Measurements from ENCODE around the gene ZNF217. TPM values are rescaled to one million over a fixed set of nuclear protein-coding genes. Genes with fewer than 3 reads are reported as not detected.
"Not testable (repeated sequence)": the region's sequence is repeated elsewhere in the genome, so short reads cannot be mapped to it uniquely, and the experiment has no call there.

The ZNF217 gene
- polyA plus RNA-seq, 1 experiment = 16.6 TPM

DNA sequence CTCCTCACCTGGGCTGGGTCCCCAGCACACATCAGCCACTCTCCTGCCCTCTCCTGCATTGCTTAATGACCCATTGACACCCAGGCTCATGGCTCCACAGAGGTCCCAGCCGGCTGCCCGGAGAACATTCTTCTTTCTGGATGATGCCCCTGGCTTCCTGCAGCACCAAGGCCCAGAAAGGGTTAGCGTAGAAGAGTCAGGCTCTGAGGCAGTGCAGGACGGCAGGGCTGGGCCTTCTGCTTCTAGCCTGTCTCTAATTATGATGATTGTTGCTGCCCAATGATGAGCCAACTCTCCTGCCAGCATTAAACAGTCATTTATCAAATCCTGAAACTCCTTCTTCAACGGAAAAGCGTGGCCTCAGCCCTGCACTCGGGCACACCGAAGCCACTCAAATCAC lies 66.4 kb downstream of the ZNF217 start:
- TF ChIP-seq, protein P1, sequence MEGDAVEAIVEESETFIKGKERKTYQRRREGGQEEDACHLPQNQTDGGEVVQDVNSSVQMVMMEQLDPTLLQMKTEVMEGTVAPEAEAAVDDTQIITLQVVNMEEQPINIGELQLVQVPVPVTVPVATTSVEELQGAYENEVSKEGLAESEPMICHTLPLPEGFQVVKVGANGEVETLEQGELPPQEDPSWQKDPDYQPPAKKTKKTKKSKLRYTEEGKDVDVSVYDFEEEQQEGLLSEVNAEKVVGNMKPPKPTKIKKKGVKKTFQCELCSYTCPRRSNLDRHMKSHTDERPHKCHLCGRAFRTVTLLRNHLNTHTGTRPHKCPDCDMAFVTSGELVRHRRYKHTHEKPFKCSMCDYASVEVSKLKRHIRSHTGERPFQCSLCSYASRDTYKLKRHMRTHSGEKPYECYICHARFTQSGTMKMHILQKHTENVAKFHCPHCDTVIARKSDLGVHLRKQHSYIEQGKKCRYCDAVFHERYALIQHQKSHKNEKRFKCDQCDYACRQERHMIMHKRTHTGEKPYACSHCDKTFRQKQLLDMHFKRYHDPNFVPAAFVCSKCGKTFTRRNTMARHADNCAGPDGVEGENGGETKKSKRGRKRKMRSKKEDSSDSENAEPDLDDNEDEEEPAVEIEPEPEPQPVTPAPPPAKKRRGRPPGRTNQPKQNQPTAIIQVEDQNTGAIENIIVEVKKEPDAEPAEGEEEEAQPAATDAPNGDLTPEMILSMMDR (IDR thresholded peaks at IDR 0.05; ENCODE audit: low read depth, low read length) = no peak

DNA sequence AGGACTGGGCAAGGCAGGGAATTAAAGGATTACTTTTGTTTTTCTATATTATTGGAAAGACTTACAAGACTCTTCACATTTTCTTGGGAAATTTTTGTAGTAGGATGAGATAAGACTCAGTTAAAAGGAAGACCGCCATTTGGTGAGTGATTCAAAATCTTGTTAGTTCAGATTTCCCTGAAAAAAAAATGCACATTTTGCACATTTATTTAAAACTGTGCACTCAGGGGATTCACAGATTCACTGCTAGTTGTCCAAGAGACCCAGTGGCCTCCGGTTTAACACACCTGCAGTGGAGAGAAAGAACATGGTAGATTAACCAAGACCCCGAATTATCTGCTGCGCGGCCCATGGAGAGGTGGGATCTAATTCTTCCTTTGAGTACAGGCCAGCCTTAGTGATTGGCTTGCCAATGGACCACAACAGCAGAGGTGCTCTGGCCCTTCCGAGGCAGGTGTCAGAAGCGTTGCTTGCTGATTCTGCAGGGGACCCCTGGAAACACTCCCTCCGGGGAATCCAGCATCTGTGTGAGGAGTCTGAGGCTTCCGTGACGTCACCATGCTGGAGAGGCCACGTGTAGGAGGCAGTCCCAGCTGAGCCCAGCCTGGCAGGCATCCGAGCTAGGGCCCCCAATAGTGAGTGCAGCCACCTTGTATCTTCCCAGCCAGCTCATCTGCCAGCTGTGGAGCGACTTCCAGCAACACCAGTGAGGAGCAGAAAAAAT lies 68.9 kb downstream of the ZNF217 start:
- ChIA-PET POLR2A (no interaction called here), CTCF (no interaction called here)
- TF ChIP-seq, protein P1 (IDR thresholded peaks at IDR 0.05; ENCODE audit: low read depth, low read length) = no peak
- Histone ChIP-seq H3K27ac (ENCODE audit: low read depth, low read length) (no peak overlapping the region), H3K4me3 (ENCODE audit: low read depth, low read length) (no peak overlapping the region), H3K27me3 (ENCODE audit: control insufficient read depth, insufficient read depth, low read length) (no peaks in the 10 kb centered on the region), H3K9me3 (ENCODE audit: control insufficient read depth, insufficient read depth, low read length) (no peaks in the 10 kb centered on the region)
- DNase-seq (ENCODE audit: low read depth, low spot score) = no peak

More for the DNA sequence above, 66.4 kb downstream of the ZNF217 start:
- H3K27me3 ChIP-seq (ENCODE audit: control insufficient read depth, insufficient read depth, low read length) = no peaks in the 10 kb centered on the region
- ChIA-PET POLR2A (no interaction called here), CTCF (interaction anchor here (0.8 kb wide), 1 partner anchor 21 kb away, joined by 3 read pairs; no protein-coding TSS in a partner anchor)
- no peak overlapping the region for H3K27ac ChIP-seq (ENCODE audit: low read depth, low read length)
- H3K4me3 ChIP-seq (ENCODE audit: low read depth, low read length) = no peak overlapping the region
- H3K9me3 ChIP-seq (ENCODE audit: control insufficient read depth, insufficient read depth, low read length) = no peaks in the 10 kb centered on the region
- no peak for DNase-seq (ENCODE audit: low read depth, low spot score)

DNA sequence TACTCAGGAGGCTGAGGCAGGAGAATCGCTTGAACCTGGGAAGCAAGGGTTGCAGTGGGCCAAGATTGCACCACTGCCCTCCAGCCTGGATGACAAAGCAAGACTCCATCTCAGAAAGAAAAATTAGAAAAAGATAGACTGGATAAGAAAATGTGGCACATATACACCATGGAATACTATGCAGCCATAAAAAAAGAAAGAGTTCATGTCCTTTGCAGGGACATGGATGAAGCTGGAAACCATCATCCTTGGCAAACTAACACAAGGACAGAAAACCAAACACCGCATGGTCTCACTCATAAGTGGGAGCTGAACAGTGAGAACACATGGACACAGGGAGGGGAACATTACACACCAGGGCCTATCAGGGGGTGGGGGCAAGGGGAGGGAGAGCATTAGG lies 70.0 kb downstream of the ZNF217 start:
- H3K27me3 ChIP-seq (ENCODE audit: control insufficient read depth, insufficient read depth, low read length); H3K9me3 ChIP-seq (ENCODE audit: control insufficient read depth, insufficient read depth, low read length); H3K4me3 ChIP-seq (ENCODE audit: low read depth, low read length); DNase-seq (ENCODE audit: low read depth, low spot score); H3K27ac ChIP-seq (ENCODE audit: low read depth, low read length); CTCF ChIA-PET; POLR2A ChIA-PET: not testable (repeated sequence)

DNA sequence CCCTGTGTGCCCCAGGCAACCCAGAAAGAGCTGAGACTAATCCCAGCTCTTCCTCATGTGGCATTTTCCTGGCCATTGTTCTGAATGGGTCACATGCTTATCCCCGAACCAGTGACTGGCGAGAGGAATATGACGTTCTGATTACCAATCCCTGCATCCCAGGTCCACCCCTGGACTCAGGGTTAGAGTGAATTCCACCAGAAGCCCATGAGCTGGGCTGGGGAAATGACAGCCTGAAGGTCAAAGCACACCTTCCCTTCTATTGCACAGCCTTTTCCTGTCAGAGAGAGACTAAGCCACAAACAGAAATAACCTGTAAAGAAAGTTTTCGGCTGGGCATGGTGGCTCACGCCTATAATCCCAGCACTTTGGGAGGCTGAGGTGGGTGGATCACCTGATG lies 70.9 kb downstream of the ZNF217 start:
- Histone ChIP-seq H3K27ac (ENCODE audit: low read depth, low read length) (no peak overlapping the region), H3K27me3 (ENCODE audit: control insufficient read depth, insufficient read depth, low read length) (no peaks in the 10 kb centered on the region), H3K9me3 (ENCODE audit: control insufficient read depth, insufficient read depth, low read length) (no peaks in the 10 kb centered on the region), H3K4me3 (ENCODE audit: low read depth, low read length) (no peak overlapping the region)
- no peak for DNase-seq (ENCODE audit: low read depth, low spot score)
- TF ChIP-seq, protein P1 (IDR thresholded peaks at IDR 0.05; ENCODE audit: low read depth, low read length) = no peak
- ChIA-PET CTCF (interaction anchor here (0.8 kb wide), 1 partner anchor 25 kb away, joined by 3 read pairs; no protein-coding TSS in a partner anchor), POLR2A (no interaction called here)

DNA sequence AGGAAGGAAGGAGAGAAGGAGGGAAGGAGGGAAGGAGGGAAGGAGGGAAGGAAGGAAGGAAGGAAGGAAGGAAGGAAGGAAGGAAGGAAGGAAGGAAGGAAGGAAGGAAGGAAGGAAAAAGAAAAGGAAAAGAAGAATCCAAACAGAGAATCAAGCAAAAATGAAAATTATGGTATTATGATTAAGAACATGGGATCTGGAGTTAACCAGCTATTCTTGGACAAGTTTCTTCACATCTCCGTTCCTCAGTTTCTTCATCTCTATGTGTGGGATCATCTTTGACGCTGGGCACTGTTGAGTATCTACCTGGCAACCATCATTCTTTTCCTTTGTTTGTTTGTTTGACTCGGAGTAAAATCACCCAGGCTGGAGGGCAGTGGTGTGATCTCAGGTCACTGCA lies 71.6 kb downstream of the ZNF217 start:
- Histone ChIP-seq H3K27ac (ENCODE audit: low read depth, low read length) (no peak overlapping the region), H3K27me3 (ENCODE audit: control insufficient read depth, insufficient read depth, low read length) (no peaks in the 10 kb centered on the region), H3K4me3 (ENCODE audit: low read depth, low read length) (no peak overlapping the region), H3K9me3 (ENCODE audit: control insufficient read depth, insufficient read depth, low read length) (no peaks in the 10 kb centered on the region)
- ChIA-PET POLR2A (no interaction called here), CTCF (no interaction called here)
- no peak for DNase-seq (ENCODE audit: low read depth, low spot score)
- TF ChIP-seq, protein P1 (IDR thresholded peaks at IDR 0.05; ENCODE audit: low read depth, low read length) = no peak

DNA sequence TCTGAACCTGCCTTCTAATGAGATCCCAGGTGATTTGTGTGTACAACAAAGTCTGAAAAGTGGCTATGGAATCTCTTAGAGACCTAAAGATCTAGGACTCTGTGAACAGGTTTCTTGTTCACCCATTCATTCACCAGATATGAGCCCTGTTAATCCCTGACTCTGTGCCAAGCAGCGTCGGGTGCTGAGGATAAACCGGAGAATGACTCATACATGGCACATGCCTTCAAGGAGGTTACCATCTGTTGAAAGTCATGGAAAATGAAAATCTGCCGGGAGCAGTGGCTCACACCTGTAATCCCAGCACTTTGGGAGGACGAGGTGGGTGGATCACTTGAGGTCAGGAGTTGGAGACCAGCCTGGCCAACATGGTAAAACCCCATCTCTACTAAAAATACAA lies 72.2 kb downstream of the ZNF217 start:
- H3K9me3 ChIP-seq (ENCODE audit: control insufficient read depth, insufficient read depth, low read length); CTCF ChIA-PET; H3K27me3 ChIP-seq (ENCODE audit: control insufficient read depth, insufficient read depth, low read length); POLR2A ChIA-PET; H3K27ac ChIP-seq (ENCODE audit: low read depth, low read length); DNase-seq (ENCODE audit: low read depth, low spot score); H3K4me3 ChIP-seq (ENCODE audit: low read depth, low read length): not testable (repeated sequence)
